PC-3 (cell line): ENCODE results near the gene GPAM.

Source experiments
- EZH2 ChIP-seq: fragments of 300-600 bp; sonication (generic); IDR thresholded peaks from one replicate; pipeline ENCODE4 v1.6.1; 2017; ENCODE audit warnings: antibody characterized with exemption, mild to moderate bottlenecking, low read length; ENCODE audit not compliant: unreplicated experiment
- TF ChIP-seq, protein P1 (sequence below): fragments of 300-600 bp; sonication (generic); conservative IDR thresholded peaks from 2 replicates; pipeline ENCODE4 v1.5.1; 2017; ENCODE audit warnings: antibody characterized with exemption, low read depth, mild to moderate bottlenecking, low read length

DNA sequence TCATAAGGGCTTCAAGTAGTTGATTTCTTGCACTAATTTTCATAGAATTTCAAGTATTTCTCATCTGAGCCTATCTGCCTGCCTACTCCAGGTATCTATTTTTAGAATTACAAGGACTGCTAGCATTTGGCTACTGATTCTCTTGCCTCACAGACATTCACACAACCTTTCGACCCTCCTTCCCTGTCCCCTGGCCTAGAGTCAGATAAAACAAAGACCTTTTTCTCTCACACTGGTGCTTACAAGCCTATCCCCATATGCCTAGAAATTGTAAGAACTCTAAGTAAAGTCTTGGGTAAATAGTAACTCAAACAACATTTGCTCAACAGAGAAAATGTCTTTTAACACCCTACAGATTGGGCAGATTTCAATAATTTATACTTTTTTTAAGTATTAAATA, 6.3 kb downstream of the GPAM start:
- TF ChIP-seq, protein P1, sequence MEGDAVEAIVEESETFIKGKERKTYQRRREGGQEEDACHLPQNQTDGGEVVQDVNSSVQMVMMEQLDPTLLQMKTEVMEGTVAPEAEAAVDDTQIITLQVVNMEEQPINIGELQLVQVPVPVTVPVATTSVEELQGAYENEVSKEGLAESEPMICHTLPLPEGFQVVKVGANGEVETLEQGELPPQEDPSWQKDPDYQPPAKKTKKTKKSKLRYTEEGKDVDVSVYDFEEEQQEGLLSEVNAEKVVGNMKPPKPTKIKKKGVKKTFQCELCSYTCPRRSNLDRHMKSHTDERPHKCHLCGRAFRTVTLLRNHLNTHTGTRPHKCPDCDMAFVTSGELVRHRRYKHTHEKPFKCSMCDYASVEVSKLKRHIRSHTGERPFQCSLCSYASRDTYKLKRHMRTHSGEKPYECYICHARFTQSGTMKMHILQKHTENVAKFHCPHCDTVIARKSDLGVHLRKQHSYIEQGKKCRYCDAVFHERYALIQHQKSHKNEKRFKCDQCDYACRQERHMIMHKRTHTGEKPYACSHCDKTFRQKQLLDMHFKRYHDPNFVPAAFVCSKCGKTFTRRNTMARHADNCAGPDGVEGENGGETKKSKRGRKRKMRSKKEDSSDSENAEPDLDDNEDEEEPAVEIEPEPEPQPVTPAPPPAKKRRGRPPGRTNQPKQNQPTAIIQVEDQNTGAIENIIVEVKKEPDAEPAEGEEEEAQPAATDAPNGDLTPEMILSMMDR = no peak
- TF ChIP-seq EZH2 = no peak
